ENCODE results near the gene TEX19.

The TEX19 gene

DNA sequence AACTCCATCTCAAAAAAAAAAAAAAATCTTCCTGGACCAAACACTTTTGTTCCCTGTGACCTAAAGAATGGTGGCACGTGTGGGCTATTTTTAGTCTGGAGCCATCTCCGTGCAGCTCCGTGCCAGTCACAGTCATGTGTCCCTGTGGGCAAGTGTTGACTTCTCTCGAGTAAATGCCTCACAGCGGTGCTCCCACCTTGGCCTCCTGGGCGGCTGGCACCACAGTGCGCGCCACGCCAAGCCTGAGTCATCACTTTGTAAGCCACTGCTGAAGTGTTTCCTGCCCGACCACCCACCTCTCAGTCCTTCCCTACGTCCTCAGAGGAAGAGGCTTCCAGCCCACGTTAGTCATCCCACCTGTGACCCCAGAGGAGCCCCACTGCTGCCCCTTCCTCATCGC lies 48.2 kb downstream of the TEX19 start:
- Histone ChIP-seq H3K79me2 (ENCODE audit: insufficient read depth, low read length) (no peaks in the 10 kb centered on the region), H3K9ac (ENCODE audit: low read length) (no peak overlapping the region), H4K20me1 (ENCODE audit: insufficient read depth, low read length) (no peaks in the 10 kb centered on the region), H3K27ac (ENCODE audit: low read depth, low read length, poor library complexity, severe bottlenecking) (no peak overlapping the region), H3F3A (ENCODE audit: insufficient read depth, low read length) (no peaks in the 10 kb centered on the region), H3K4me3 (ENCODE audit: low read depth, low read length, poor library complexity, severe bottlenecking) (no peak overlapping the region), H3K9me3 (ENCODE audit: low read length) (no peaks in the 10 kb centered on the region), H3K4me2 (ENCODE audit: low read length) (no peak overlapping the region), H3K9me2 (ENCODE audit: low read depth, low read length) (no peaks in the 10 kb centered on the region), H3K4me1 (ENCODE audit: insufficient read depth, low read length, severe bottlenecking) (no peaks in the 10 kb centered on the region), H2AFZ (ENCODE audit: low read length) (no peak overlapping the region), H3K36me3 (ENCODE audit: insufficient read depth, low read length) (peaks cover 14% of the 10 kb centered on the region), H3K27me3 (ENCODE audit: insufficient read depth, low read length) (no peaks in the 10 kb centered on the region)
- TF ChIP-seq, protein P1, sequence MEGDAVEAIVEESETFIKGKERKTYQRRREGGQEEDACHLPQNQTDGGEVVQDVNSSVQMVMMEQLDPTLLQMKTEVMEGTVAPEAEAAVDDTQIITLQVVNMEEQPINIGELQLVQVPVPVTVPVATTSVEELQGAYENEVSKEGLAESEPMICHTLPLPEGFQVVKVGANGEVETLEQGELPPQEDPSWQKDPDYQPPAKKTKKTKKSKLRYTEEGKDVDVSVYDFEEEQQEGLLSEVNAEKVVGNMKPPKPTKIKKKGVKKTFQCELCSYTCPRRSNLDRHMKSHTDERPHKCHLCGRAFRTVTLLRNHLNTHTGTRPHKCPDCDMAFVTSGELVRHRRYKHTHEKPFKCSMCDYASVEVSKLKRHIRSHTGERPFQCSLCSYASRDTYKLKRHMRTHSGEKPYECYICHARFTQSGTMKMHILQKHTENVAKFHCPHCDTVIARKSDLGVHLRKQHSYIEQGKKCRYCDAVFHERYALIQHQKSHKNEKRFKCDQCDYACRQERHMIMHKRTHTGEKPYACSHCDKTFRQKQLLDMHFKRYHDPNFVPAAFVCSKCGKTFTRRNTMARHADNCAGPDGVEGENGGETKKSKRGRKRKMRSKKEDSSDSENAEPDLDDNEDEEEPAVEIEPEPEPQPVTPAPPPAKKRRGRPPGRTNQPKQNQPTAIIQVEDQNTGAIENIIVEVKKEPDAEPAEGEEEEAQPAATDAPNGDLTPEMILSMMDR (IDR thresholded peaks at IDR 0.05; ENCODE audit: low read length): no peak
- no peak for TF ChIP-seq EZH2 (IDR thresholded peaks at IDR 0.05; ENCODE audit: borderline replicate concordance, low read length)

DNA sequence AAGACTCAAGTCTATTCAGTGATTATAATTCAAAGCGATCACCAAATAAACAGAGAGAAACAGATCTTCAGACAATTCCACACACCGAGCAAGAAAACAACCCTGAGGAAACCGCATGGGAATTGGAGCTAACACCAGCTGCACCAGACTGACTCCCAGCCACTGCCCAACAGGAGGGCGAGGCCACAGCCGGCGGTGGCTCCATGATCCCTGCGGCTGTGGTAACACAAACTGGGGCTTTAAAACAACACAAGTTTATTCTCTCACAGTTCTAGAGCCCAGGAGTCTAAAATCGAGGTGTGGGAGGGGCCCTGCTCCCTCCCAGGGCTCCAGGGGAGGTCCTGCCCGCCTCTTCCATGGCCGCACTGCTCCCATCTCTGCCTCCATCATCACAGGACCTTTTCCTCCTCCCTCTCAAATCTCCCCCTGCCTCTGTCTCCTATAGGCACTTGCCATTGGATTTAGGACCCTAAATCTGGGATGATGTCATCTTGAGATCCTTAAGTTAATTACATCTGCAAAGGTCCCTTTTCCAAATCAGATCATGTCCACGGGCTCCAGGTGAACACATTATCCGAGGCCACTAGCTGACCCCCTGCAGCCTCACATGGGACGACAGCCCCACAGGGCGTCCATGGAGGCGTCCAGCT lies 49.4 kb downstream of the TEX19 start:
- Histone ChIP-seq H3K36me3 (ENCODE audit: insufficient read depth, low read length) (peaks cover 15% of the 10 kb centered on the region), H3K4me3 (ENCODE audit: low read depth, low read length, poor library complexity, severe bottlenecking) (no peak overlapping the region), H3K9me2 (ENCODE audit: low read depth, low read length) (no peaks in the 10 kb centered on the region), H3K4me1 (ENCODE audit: insufficient read depth, low read length, severe bottlenecking) (no peaks in the 10 kb centered on the region), H3K4me2 (ENCODE audit: low read length) (no peak overlapping the region), H2AFZ (ENCODE audit: low read length) (no peak overlapping the region), H3K9ac (ENCODE audit: low read length) (no peak overlapping the region), H3K27ac (ENCODE audit: low read depth, low read length, poor library complexity, severe bottlenecking) (no peak overlapping the region), H3K27me3 (ENCODE audit: insufficient read depth, low read length) (no peaks in the 10 kb centered on the region), H3F3A (ENCODE audit: insufficient read depth, low read length) (no peaks in the 10 kb centered on the region), H3K79me2 (ENCODE audit: insufficient read depth, low read length) (no peaks in the 10 kb centered on the region), H3K9me3 (ENCODE audit: low read length) (no peaks in the 10 kb centered on the region), H4K20me1 (ENCODE audit: insufficient read depth, low read length) (no peaks in the 10 kb centered on the region)
- TF ChIP-seq EZH2 (IDR thresholded peaks at IDR 0.05; ENCODE audit: borderline replicate concordance, low read length): no peak
- TF ChIP-seq, protein P1 (IDR thresholded peaks at IDR 0.05; ENCODE audit: low read length): no peak

DNA sequence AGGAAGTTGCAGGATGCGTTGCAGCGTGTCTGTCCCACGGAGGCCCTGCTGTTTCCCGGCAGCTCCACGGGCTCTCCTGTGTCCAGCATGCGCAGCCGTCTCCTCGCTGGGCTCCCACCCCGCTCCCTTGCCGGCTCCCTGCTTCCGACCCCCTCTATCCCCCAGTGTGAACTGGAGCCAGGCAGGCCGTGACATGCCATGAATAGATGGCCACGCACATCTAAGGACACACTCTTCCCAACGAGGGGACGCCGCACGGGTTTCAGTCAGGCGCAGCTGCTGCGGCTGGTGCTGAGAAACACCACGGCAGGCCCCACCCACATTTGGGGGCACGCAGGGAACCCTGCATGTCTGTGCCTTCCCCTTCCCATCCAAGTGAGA lies 49.9 kb downstream of the TEX19 start:
- H3K4me1 ChIP-seq (ENCODE audit: insufficient read depth, low read length, severe bottlenecking): no peaks in the 10 kb centered on the region
- no peak overlapping the region for H3K9ac ChIP-seq (ENCODE audit: low read length)
- no peaks in the 10 kb centered on the region for H3K9me2 ChIP-seq (ENCODE audit: low read depth, low read length)
- no peak overlapping the region for H2AFZ ChIP-seq (ENCODE audit: low read length)
- no peaks in the 10 kb centered on the region for H3K27me3 ChIP-seq (ENCODE audit: insufficient read depth, low read length)
- TF ChIP-seq, protein P1 (IDR thresholded peaks at IDR 0.05; ENCODE audit: low read length): no peak
- TF ChIP-seq EZH2 (IDR thresholded peaks at IDR 0.05; ENCODE audit: borderline replicate concordance, low read length): no peak
- no peak overlapping the region for H3K4me3 ChIP-seq (ENCODE audit: low read depth, low read length, poor library complexity, severe bottlenecking)
- no peaks in the 10 kb centered on the region for H3K9me3 ChIP-seq (ENCODE audit: low read length)
- H3K27ac ChIP-seq (ENCODE audit: low read depth, low read length, poor library complexity, severe bottlenecking): no peak overlapping the region
- no peaks in the 10 kb centered on the region for H4K20me1 ChIP-seq (ENCODE audit: insufficient read depth, low read length)
- peaks cover 10% of the 10 kb centered on the region for H3K36me3 ChIP-seq (ENCODE audit: insufficient read depth, low read length)
- no peaks in the 10 kb centered on the region for H3K79me2 ChIP-seq (ENCODE audit: insufficient read depth, low read length)
- no peaks in the 10 kb centered on the region for H3F3A ChIP-seq (ENCODE audit: insufficient read depth, low read length)
- H3K4me2 ChIP-seq (ENCODE audit: low read length): no peak overlapping the region

Measured in OCI-LY1 (cell line).